ENCODE data around the gene PHF21B.

PHF21B gene

DNA sequence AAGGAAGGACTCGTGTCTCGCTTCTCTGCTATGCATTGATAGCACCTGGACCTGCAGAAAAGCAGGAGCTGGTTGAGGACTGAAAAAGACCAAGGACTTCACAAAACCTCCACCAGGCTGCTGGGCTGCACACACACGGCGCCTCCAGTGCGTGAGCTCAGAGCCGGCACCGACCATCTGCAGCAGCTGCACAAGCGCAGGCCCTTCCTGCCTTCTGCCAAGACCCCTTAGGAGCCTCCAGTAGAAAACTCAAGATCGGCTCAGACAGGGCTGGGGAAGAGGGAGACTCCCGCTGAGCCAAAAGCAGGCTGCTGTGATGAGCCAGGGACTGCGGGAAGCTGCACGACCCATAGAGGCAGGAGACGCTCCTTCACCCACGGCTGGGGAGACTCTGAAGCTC is 70.9 kb downstream of the PHF21B start:
- no peak for DNase-seq (ENCODE audit: low read depth in 2 of 2, low spot score in 1 of 2)

DNA sequence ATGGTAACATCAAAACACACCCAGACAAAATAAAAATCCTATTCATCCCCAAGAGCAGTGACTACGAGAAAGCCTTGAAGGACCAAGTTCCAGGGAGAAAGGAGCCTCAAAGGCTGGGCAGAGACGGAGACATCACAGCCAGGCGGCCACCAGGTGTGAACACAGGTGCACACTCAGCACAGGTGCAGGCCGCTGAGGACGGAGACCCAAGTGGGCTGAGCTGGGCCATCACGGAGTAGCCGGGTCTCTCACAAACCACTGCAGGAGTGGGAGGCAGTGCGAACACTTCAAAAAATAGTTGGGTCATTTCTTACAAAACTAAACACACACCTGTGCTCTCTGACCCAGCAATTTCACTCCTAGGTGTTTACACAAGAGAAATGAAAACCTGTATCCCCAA is 72.6 kb downstream of the PHF21B start:
- DNase-seq (ENCODE audit: low read depth in 2 of 2, low spot score in 1 of 2): no peak

DNA sequence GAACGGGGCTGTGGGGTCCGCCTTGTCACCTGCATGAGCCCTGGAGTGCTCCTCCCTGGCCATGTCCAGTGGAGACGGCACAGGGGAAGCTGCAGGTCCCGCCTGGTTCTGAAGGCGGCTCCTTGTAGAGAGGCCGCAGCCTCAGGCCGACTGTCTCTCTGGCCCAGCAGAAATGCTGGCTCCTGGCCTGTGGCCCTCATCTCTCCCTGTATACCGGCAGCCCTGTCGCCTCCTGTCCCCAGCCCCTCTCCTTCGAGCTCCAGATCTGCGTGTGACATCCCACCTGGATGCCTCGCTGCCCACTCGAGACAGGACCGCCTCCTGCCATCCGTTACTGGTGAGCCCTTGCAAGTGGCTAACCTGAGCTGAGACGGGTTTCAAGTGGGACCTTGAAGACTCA is 73.6 kb downstream of the PHF21B start:
- DNase-seq (ENCODE audit: low read depth in 2 of 2, low spot score in 1 of 2): no peak

DNA sequence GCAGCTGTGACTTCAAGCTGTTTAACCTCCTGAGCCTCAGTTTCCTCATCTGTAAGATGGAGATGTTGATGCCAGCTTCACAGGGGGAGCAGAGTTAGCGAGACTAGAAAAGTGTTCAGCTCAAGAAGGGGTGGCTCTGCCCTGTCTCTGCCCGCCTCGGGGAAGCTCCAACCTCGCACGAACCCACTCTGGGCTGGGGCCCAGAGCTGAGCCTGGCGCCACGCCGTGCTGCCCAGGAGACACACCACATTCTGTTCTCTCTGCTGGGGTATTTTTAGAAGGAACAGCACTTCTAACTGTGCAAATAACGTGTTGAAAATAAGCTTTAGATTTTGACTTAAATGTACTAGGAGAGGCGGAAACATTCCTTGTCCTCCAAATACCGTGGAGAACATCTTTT is 74.1 kb downstream of the PHF21B start:
- DNase-seq (ENCODE audit: low read depth in 2 of 2, low spot score in 1 of 2): no peak

DNA sequence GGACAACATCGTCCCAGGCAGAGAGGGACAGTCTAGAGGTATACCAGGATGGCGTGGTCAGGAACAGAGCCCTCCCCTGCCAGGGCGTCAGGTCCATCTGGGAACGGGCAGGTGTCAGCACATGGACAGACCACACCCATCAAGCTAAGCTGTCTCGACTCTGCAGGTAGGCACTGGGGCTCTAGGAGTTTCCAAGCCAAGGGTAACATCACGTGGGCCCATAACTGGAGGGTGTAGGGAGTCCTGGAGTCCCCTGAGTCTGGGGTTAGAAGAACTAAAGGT is 75.4 kb downstream of the PHF21B start:
- no peak for DNase-seq (ENCODE audit: low read depth in 2 of 2, low spot score in 1 of 2)

DNA sequence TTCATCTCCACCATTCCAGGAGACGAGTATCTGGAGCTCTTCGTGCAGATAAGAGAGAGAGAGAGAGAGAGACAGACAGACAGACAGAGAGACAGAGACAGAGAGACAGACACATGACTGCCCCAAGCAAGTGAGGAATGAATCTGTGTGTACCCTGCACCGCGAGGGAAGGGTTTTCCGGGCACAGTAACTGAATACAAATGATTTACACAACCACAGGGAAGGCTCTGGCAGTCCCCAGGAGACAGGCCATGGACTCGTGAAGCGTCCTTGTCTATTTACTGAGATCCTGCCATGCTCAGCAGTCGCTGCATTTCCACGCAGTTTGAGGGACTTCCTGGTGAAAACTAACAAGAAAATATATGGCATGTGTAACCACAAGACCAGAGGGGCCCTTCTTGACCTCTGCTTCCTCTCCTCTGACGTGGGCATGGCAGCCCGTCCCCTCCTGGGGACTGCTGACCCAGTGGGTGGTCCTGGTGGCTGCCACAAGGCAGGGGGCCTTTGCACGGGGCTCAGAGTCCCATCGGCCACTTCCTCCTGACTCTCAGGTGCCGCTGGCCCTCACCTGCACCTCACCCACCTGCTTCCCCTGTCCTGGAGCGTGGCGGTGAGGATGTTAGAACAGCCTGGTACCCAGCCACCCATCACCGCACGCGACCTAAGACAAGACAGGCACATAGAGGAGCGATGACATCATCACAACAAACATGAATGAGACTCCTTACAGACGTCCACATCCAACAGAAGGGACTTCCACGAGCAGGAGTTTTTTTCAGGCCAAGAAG is 75.9 kb downstream of the PHF21B start:
- DNase-seq (ENCODE audit: low read depth in 2 of 2, low spot score in 1 of 2): no peak

DNA sequence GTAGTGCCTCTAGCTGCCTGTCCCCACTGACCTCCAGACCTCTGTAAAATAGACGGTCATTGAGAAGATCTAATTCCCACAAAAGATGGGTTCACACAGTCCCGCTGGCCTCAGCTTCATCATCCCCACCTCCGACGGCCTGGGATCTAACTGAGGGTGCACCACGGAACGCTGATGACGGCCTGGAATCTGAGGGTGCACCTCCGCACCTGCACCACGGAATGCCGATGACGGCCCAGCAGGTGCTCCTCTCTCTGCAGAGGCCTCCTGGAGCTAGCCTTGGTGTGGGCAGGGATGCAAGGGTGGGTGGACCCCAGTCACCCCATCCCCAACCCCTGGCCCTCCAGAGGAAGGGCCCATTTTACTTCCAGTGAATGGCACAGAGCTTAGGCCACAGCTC is 77.3 kb downstream of the PHF21B start:
- no peak for DNase-seq (ENCODE audit: low read depth in 2 of 2, low spot score in 1 of 2)

DNA sequence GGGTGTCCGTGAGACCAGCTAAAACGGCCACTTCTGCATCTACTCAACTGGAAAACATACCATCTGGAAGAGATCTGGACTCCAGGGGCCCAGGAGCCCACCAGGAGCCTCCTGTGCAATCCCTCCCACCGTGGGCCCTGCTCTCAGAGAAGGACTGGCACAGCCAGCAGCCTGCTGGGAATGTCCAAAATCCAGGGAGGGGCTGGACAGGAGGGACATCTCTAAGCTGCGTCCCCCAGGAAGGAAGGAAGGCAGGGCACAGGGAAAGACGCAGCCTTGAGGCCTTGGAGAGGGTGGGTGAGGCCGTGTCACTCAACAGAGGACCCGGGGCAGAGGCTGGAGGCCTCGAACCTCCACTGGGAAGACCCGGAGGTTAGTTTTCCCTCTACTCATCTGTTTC is 78.0 kb downstream of the PHF21B start:
- DNase-seq (ENCODE audit: low read depth in 2 of 2, low spot score in 1 of 2): no peak

DNA sequence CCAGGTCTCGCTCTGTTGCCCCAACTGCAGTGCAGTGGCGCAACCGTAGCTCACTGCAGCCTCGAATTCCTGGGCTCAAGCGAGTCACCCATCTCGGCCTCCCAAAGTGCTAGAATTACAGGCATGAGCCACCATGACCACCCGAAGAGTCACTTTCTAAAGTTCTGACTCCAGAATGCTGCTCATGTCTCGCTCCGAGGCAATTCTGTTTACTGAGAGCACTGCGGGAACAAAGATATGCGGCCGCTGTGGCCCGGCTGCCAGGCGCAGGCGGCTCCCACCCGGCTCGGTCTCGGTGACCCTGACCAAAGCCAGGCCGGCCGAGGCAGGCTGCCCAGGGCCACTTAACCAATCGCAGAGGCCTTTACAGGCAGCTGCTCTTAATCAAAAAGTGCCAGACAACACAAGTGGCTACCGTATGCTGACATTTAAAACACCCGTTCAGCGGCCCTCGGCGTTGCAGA is 78.7 kb downstream of the PHF21B start:
- DNase-seq (ENCODE audit: low read depth in 2 of 2, low spot score in 1 of 2): no peak

DNA sequence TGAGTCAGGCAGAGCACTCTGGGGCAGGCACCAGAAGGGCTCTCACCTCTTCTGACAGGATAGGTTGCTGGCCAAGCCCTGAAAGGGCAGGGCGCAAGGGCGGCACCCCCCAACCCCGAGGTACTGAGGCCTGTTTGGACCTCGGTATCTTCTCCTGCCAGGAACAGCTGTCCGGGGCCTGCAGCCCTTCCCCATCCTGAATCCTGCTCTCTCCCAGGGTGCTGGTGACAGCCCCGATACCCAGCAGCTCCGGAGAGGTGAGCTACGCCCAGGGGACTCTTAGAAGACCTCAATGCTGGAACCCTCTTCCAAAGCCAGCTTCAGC is 79.1 kb downstream of the PHF21B start:
- DNase-seq (ENCODE audit: low read depth in 2 of 2, low spot score in 1 of 2): no peak

DNA sequence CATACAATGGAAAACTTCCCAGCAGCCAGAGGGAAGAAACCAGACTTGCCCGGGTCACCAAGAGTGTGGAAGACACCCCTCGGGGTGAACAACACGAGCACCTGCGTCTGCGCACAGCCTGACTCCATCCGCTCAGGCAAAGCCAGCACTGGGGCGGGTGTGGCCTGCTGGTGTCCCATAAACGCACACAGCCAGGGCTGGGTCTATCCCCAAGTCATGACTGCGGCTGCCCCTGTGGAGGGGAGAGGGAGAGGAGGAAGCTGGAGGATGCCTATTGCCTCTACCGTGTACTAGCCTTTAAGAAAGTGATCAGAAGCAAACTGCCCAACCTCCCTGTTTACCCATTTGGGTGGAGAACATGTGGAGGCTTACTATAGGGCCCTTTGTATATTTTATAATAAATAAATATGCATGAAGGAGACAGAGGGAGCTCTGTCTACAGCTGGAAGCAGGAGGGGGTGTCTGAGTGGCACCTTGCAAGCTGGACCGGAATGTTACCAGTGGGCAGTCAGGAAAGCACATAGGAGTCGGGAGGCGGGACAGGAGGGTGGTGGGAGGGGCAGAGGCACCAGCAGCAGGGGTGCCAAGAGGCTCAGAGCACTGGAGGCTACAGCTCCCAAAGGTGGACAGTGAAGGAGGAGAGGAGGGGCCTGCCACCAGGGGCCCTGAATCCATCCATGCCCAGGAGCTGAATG is 79.6 kb downstream of the PHF21B start:
- DNase-seq (ENCODE audit: low read depth in 2 of 2, low spot score in 1 of 2): no peak

DNA sequence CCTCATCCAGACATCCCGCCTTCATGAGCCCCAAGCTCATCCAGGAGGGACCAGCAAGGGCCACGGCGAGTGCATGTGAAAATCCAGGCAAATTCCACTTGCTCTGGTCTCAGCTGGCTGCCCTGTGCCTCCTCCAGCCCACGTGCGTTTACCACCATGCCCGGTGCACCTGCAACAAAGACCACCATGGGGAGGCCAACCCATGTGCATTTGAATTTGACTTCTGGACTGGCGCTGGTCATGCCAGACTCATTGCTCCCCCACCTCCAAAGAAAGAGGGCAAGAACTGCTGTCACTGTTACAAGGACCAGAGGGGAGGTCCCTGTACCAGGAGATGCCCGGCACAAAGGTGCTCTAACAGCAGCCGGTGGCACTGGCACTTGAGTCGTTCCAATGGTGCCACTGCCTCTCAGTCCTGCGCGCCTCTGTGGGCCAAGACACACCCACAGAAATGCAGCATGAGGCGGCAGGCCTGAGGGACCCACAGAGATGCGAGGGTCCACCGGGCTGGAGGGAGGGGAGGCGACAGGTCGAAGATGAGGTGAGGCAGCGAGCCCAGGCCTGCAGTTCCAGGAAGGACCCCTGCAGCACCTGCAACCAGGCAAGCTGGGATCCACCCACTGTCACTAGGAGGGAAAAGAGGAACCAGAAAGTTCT is 80.3 kb downstream of the PHF21B start:
- no peak for DNase-seq (ENCODE audit: low read depth in 2 of 2, low spot score in 1 of 2)

DNA sequence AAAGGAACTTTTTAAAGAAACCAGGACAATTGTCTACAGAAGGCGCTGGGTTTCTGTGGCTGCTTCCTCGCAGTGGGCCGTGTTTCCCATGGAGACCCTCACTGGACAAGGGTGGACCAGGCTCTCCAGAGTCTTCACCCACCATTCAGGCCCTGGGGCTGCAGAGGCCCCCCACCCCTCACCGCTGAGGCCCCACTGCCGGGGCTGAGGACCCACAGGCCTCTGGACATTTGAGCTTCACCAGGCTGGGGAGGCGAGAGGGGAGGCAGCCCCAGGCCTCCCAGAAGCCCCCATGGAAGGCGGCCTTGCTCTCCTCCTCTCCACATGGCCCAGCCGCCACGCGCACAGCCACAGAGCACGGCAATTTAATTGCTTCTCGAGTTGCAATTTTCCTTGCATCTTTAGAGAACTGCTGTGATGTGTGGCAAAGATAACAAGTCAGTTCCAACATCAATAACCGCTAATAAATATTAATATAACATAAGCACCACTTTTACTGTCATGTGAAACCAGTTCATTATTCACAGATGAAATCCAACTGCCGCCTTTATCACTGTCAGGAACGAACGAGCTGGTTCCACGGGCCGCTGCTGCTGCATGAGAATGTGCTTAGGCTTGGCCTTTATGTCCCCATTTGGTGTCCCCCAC is 81.0 kb downstream of the PHF21B start:
- DNase-seq (ENCODE audit: low read depth in 2 of 2, low spot score in 1 of 2): no peak

DNA sequence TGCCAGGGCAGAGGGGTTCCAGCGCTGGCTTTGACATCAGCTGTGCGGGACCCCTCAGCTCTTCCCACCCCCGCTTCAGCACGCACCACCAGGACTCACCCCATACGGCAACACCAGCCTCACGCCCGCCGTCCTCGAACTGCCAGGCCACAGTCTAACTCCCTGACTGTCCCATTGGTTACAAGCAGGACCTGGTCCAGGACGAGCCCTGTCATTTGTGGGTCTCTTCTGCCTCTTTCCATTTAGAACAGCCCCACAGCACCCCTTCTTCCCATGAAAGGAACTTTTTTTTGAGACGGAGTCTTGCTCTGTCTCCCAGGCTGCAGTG is 81.7 kb downstream of the PHF21B start:
- no peak for DNase-seq (ENCODE audit: low read depth in 2 of 2, low spot score in 1 of 2)

DNA sequence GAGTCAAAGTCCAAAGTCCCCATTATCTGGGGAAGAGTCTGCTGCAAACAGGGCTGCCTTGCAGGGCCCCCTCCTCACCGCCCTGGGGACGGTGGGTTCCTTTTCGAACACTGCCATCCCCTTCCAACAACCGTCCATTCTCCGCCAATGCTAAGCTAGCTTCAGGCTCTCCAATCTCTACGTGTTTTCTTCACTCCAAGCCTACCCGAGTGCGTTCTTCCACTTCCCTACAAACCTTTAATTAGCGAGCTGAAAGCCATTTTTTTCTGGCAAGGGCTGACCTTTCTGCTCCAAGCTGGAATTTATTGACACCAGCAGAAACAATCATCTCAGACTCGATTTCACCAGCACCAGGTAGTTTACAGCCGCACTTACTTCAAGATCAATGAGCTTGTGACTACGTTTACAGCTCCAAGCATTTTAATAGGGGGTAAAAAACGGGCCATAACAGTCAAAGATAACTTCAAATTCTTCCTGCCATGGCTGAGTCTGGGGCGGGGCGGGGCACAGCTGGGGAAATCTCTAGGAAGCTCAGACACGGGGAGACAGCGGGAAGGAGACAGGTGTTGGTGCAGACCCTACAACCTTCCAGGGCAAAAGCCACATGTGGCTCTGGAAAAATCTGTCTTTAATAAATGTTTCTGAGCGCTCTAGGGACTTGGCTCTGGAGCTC is 82.2 kb downstream of the PHF21B start:
- DNase-seq (ENCODE audit: low read depth in 2 of 2, low spot score in 1 of 2): no peak

DNA sequence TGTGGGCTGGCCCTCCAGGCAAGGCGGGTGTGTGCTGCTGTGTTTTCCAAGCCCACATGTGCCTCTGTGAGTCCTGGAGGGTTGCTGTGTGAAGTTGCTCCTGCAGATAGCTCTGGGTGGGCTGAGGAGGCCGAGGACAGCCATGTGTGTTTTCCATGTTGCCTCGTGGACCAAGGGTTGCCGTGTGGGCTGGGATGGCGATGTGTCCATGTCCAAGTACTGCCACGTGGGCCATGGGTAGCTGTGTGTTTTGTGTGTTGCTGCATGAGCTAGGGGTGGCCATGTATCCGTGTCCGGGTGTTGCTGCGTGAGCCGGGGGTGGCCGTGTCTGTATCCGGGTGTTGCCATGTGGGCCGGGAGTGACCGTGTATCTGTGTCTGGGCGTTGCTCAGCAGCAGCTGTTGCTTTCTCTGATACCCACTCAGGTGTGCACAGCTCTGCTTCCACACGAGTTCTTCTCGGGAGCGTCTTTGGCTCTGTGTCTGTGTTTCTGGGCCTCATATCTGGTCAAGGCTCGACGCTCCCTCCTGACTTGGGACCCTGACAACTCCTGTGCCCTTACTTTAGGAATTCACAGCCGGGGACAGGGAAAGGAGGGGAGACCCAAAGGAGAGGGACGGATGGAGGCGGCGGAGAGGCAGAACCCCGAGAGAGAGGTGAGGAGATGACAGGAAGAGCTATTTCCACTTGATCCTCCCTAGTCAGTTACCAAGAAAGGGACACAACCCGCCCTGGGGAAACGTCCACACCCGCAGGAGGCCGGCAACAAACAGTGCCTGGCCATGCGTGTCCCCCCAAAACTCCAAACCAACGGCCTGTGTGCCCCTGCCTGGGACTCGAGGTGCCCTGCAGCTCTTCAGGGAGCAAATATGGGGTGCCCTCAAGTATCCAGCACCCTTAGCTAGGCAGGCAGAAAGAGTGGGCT is 83.1 kb downstream of the PHF21B start:
- DNase-seq (ENCODE audit: low read depth in 2 of 2, low spot score in 1 of 2): no peak

DNA sequence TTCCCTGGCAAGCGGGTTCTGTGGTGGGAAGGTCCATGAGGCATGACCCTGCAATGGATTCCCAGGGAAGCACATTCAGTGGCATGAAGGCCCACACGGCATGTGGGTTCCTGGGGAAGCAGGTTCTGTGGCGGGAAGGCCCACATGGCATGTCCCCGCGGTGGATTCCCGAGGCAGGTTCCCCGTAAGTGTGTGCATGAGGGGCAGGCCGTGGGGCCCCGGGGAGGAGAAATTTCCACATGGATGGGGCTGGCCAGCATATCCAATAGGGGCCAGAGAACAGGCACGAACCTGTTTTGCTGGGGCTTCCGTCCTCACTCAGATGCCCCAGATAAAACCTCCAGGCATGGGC is 83.7 kb downstream of the PHF21B start:
- no peak for DNase-seq (ENCODE audit: low read depth in 2 of 2, low spot score in 1 of 2)

DNA sequence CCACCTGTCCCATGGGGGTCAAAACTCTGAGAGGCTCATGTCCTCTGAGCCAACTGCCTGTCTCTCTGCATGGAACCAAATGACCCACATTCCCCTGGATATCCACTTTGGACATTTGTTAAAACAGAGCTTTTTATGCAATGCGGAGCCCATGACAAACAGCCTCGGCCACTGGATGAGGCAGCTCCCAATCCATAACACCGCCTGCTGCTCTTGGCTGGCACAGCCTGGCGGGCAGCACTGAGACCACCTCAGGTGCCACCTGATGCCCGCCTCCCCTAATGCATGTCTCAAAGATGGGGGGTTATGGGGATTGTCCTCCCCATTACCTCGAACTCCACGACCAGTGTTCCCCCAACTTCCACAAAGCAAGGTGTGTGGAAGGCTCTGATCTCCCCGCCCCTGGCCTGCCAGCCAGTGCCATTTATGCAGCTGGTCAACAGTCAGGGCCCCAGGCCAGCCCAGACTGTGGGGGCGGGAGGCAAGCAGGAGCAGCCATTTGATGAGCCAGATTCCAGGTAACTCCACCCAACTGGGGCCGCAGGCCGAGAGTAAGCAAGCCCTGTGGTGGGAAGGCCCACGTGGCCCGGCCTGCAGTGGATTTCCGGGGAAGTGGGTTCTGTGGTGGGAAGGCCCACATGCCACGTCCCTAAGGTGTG is 84.2 kb downstream of the PHF21B start:
- no peak for DNase-seq (ENCODE audit: low read depth in 2 of 2, low spot score in 1 of 2)

DNA sequence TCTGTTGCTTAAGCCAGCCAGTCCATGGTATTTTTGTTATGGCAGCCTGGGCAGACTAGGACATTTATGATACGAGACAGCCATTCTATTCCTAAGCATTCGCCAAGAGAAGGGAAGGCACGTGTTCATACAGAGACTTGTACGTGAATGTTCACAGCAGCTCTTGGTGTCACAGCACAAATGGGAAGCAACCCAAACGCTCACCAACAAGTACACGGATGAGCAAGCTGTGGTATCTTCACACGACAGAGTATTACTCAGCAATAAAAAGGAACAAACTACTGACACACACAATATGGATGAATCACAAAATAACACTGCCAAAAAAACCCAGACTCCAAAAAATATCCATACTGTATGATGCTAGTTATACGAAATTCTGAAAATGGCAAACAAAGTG is 85.1 kb downstream of the PHF21B start:
- no peak for DNase-seq (ENCODE audit: low read depth in 2 of 2, low spot score in 1 of 2)

DNA sequence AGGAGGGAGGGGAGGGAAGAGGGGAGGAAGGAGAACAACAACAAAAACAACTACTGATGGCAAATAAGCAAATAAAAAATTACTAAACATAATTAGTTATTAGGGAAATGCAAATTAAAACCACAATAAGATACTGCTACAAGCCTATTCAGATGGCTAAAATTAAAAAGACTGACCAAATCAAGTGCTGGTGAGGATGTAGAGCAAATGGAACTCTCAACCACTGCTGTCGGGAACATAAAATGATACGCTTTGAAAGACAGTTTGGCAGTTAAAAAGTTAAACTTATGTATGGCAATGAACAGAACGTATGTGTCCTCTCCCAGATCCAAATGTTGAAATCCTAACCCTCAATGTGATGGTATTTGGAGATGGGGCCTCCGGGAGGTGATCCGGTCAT is 85.7 kb downstream of the PHF21B start:
- no peak for DNase-seq (ENCODE audit: low read depth in 2 of 2, low spot score in 1 of 2)
